HEK293 (cell line): Measurements from ENCODE around the gene DLK1.
A peak's percentile ranks its signal among the peaks of the same experiment; 100 is the strongest.

ENCODE experiments used
- EGR2 ChIP-seq: fragments of 450-650 bp; formaldehyde crosslinking; IDR thresholded peaks from 2 replicates; pipeline ENCODE4 v1.5.1; 2016; ENCODE audit warnings: low read depth, missing biosample characterization, missing genetic modification characterization
- IKZF3 ChIP-seq: fragments of 450-650 bp; IDR thresholded peaks from 2 replicates; pipeline ENCODE4 v1.5.0; 2018; ENCODE audit warnings: missing biosample characterization, mild to moderate bottlenecking, missing genetic modification characterization, moderate library complexity
- KLF17 ChIP-seq: fragments of 450-650 bp; formaldehyde crosslinking; IDR thresholded peaks from 2 replicates; pipeline ENCODE4 v1.5.1; 2016; ENCODE audit warnings: missing biosample characterization, missing genetic modification characterization
- KLF7 ChIP-seq: fragments of 450-650 bp; formaldehyde crosslinking; IDR thresholded peaks from 2 replicates; pipeline ENCODE4 v1.5.1; 2016; ENCODE audit warnings: missing biosample characterization, missing genetic modification characterization, borderline replicate concordance
- REST ChIP-seq: fragments of 450-650 bp; formaldehyde crosslinking; IDR thresholded peaks from 2 replicates; pipeline ENCODE4 v1.5.1; 2016; ENCODE audit warnings: missing biosample characterization, missing genetic modification characterization
- SALL2 ChIP-seq: fragments of 450-650 bp; formaldehyde crosslinking; IDR thresholded peaks from 2 replicates; pipeline ENCODE4 v1.5.0; 2017; ENCODE audit warnings: missing biosample characterization, mild to moderate bottlenecking, missing genetic modification characterization, borderline replicate concordance
- SP3 ChIP-seq: fragments of 450-650 bp; formaldehyde crosslinking; IDR thresholded peaks from 2 replicates; pipeline ENCODE4 v1.5.1; 2016; ENCODE audit warnings: missing biosample characterization, missing genetic modification characterization
- SP7 ChIP-seq: fragments of 450-650 bp; formaldehyde crosslinking; IDR thresholded peaks from 2 replicates; pipeline ENCODE4 v1.5.1; 2016; ENCODE audit warnings: missing biosample characterization, missing genetic modification characterization
- TRIM28 ChIP-seq: IDR thresholded peaks from 2 replicates; pipeline ENCODE4 v1.6.1; 2011; ENCODE audit warnings: low read length, control low read depth, borderline replicate concordance
- ZBTB11 ChIP-seq: fragments of 450-650 bp; formaldehyde crosslinking; conservative IDR thresholded peaks from 2 replicates; pipeline ENCODE4 v1.5.1; 2016; ENCODE audit warnings: low read depth, missing biosample characterization, missing genetic modification characterization
- ZBTB21 ChIP-seq: fragments of 450-650 bp; formaldehyde crosslinking; IDR thresholded peaks from 2 replicates; pipeline ENCODE4 v1.5.1; 2017; ENCODE audit warnings: missing biosample characterization, missing genetic modification characterization
- ZBTB44 ChIP-seq: fragments of 450-650 bp; IDR thresholded peaks from 2 replicates; pipeline ENCODE4 v1.5.1; 2018; ENCODE audit warnings: missing biosample characterization, mild to moderate bottlenecking, missing genetic modification characterization
- ZNF10 ChIP-seq: fragments of 450-650 bp; formaldehyde crosslinking; IDR thresholded peaks from 2 replicates; pipeline ENCODE4 v1.5.1; 2017; ENCODE audit warnings: missing biosample characterization, missing genetic modification characterization
- ZNF184 ChIP-seq: fragments of 450-650 bp; IDR thresholded peaks from 2 replicates; pipeline ENCODE4 v1.5.1; 2018; ENCODE audit warnings: missing biosample characterization, mild to moderate bottlenecking, missing genetic modification characterization
- ZNF202 ChIP-seq: fragments of 450-650 bp; formaldehyde crosslinking; IDR thresholded peaks from 2 replicates; pipeline ENCODE4 v1.5.1; 2016; ENCODE audit warnings: missing biosample characterization, missing genetic modification characterization, borderline replicate concordance
- ZNF274 ChIP-seq, 2 experiments: fragments of 200-500 bp in 1 of 2; fragments of 450-650 bp in 1 of 2; sonication (Bioruptor generic) in 1 of 2; formaldehyde crosslinking in 1 of 2; IDR thresholded peaks; 2 replicates each; pipeline versions ENCODE4 v1.5.1 to v1.6.1; 2014 to 2016; ENCODE audit warnings: borderline replicate concordance in 1 of 2, inconsistent platforms in 1 of 2, low read length in 1 of 2, missing biosample characterization in 1 of 2, missing genetic modification characterization in 1 of 2
- ZNF292 ChIP-seq: fragments of 450-650 bp; formaldehyde crosslinking; IDR thresholded peaks from 2 replicates; pipeline ENCODE4 v1.5.1; 2016; ENCODE audit warnings: low read depth, missing biosample characterization, missing genetic modification characterization, borderline replicate concordance
- ZNF302 ChIP-seq: fragments of 450-650 bp; formaldehyde crosslinking; IDR thresholded peaks from 2 replicates; pipeline ENCODE4 v1.5.1; 2016; ENCODE audit warnings: missing biosample characterization, missing genetic modification characterization, low read depth
- ZNF311 ChIP-seq: fragments of 450-650 bp; formaldehyde crosslinking; IDR thresholded peaks from 2 replicates; pipeline ENCODE4 v1.5.1; 2017; ENCODE audit warnings: missing biosample characterization, missing genetic modification characterization, borderline replicate concordance
- ZNF354C ChIP-seq: fragments of 450-650 bp; formaldehyde crosslinking; IDR thresholded peaks from 2 replicates; pipeline ENCODE4 v1.5.1; 2016; ENCODE audit warnings: missing biosample characterization, missing genetic modification characterization, low read depth, borderline replicate concordance
- ZNF530 ChIP-seq: fragments of 450-650 bp; formaldehyde crosslinking; IDR thresholded peaks from 2 replicates; pipeline ENCODE4 v1.5.1; 2016; ENCODE audit warnings: low read depth, missing biosample characterization, missing genetic modification characterization
- ZNF585B ChIP-seq: fragments of 450-650 bp; formaldehyde crosslinking; IDR thresholded peaks from 2 replicates; pipeline ENCODE4 v1.5.1; 2016; ENCODE audit warnings: missing biosample characterization, missing genetic modification characterization
- ZNF692 ChIP-seq: fragments of 450-650 bp; formaldehyde crosslinking; IDR thresholded peaks from 2 replicates; pipeline ENCODE4 v1.5.1; 2016; ENCODE audit warnings: missing biosample characterization, missing genetic modification characterization
- ZNF843 ChIP-seq: fragments of 450-650 bp; formaldehyde crosslinking; IDR thresholded peaks from 2 replicates; pipeline ENCODE4 v1.5.1; 2016; ENCODE audit warnings: missing biosample characterization, missing genetic modification characterization
- ZSCAN18 ChIP-seq: fragments of 450-650 bp; formaldehyde crosslinking; IDR thresholded peaks from 2 replicates; pipeline ENCODE4 v1.5.1; 2016; ENCODE audit warnings: missing biosample characterization, missing genetic modification characterization
- TF ChIP-seq, protein P1 (sequence below): fragments of 450-650 bp; formaldehyde crosslinking; IDR thresholded peaks from 2 replicates; pipeline ENCODE4 v1.5.1; 2016; ENCODE audit warnings: missing biosample characterization, missing genetic modification characterization

Gene DLK1

GRCh38 chr14:100706860-100707259 is 19.8 kb upstream of the DLK1 start (continued):
- no peak for TF ChIP-seq ZNF202 (tag by site-specific recombination)
- TF ChIP-seq ZNF302 (tag by site-specific recombination) = no peak
- no peak for TF ChIP-seq ZBTB21 (tag by site-specific recombination)
- no peak for TF ChIP-seq ZNF184 (tag by site-specific recombination)
- TF ChIP-seq, protein P1, sequence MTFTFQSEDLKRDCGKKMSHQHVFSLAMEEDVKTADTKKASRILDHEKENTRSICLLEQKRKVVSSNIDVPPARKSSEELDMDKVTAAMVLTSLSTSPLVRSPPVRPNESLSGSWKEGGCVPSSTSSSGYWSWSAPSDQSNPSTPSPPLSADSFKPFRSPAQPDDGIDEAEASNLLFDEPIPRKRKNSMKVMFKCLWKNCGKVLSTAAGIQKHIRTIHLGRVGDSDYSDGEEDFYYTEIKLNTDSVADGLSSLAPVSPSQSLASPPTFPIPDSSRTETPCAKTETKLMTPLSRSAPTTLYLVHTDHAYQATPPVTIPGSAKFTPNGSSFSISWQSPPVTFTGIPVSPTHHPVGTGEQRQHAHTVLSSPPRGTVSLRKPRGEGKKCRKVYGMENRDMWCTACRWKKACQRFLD = no peak
- no peak for TF ChIP-seq ZNF530
- TF ChIP-seq ZNF585B (tag by site-specific recombination) = no peak
- TF ChIP-seq ZNF10 (tag by site-specific recombination) = no peak
- no peak for TF ChIP-seq ZBTB44 (tag by site-specific recombination)
- no peak for TF ChIP-seq KLF7 (tag by site-specific recombination)
- TF ChIP-seq ZSCAN18 (tag by site-specific recombination) = no peak
- TF ChIP-seq KLF17 (tag by site-specific recombination) = no peak
- no peak for TF ChIP-seq ZNF292
- no peak for TF ChIP-seq REST (tag by site-specific recombination)
- no peak for TF ChIP-seq SP3 (tag by site-specific recombination)
- TF ChIP-seq SALL2 = 0 out of 2 replicates have a peak, but pooled peaks have one; percentile 65
- 0 out of 2 replicates have a peak, but pooled peaks have one; percentile 55 for TF ChIP-seq ZNF311
- no peak for TF ChIP-seq ZBTB11 (tag by site-specific recombination)
- peak; percentile 85 for TF ChIP-seq EGR2 (tag by site-specific recombination)
- no peak for TF ChIP-seq TRIM28
- no peak for TF ChIP-seq ZNF274 (IDR thresholded peaks at IDR 0.05; ENCODE audit: low read length)
- no peak for TF ChIP-seq ZNF274 (tag by site-specific recombination; IDR thresholded peaks at IDR 0.05; ENCODE audit: borderline replicate concordance)
- no peak for TF ChIP-seq ZNF692 (tag by site-specific recombination)
- no peak for TF ChIP-seq ZNF354C
- TF ChIP-seq IKZF3 (tag by site-specific recombination) = no peak
- TF ChIP-seq ZNF843 (tag by site-specific recombination) = no peak
- TF ChIP-seq SP7 = no peak
